HEK293T (cell line): ENCODE results near the gene TBC1D5.

Source experiments
- ARNT ChIP-seq: fragments of 450-650 bp; IDR thresholded peaks from 2 replicates; pipeline ENCODE4 v1.6.1; 2017; ENCODE audit warnings: mild to moderate bottlenecking
- BHLHE40 ChIP-seq: fragments of 450-650 bp; IDR thresholded peaks from 2 replicates; pipeline ENCODE4 v1.6.1; 2016; ENCODE audit warnings: mild to moderate bottlenecking, moderate library complexity, borderline replicate concordance
- CTBP1 ChIP-seq: fragments of 450-650 bp; IDR thresholded peaks from 2 replicates; pipeline ENCODE4 v1.6.1; 2016; ENCODE audit warnings: borderline replicate concordance
- ELF4 ChIP-seq: fragments of 450-650 bp; IDR thresholded peaks from 2 replicates; pipeline ENCODE4 v1.6.1; 2017; ENCODE audit warnings: antibody characterized with exemption
- FOXA1 ChIP-seq: fragments of 450-650 bp; IDR thresholded peaks from 2 replicates; pipeline ENCODE4 v1.6.1; 2016; ENCODE audit warnings: mild to moderate bottlenecking
- FOXK2 ChIP-seq: fragments of 450-650 bp; IDR thresholded peaks from 2 replicates; pipeline ENCODE4 v1.6.1; 2016; ENCODE audit warnings: mild to moderate bottlenecking
- FOXM1 ChIP-seq: fragments of 450-650 bp; IDR thresholded peaks from 2 replicates; pipeline ENCODE4 v1.6.1; 2017; ENCODE audit warnings: mild to moderate bottlenecking, borderline replicate concordance
- L3MBTL2 ChIP-seq: fragments of 450-650 bp; conservative IDR thresholded peaks from 2 replicates; pipeline ENCODE4 v1.6.1; 2016; ENCODE audit warnings: mild to moderate bottlenecking
- LEF1 ChIP-seq: fragments of 450-650 bp; IDR thresholded peaks from 2 replicates; pipeline ENCODE4 v1.6.1; 2017; ENCODE audit warnings: mild to moderate bottlenecking, borderline replicate concordance
- PKNOX1 ChIP-seq: fragments of 450-650 bp; IDR thresholded peaks from 2 replicates; pipeline ENCODE4 v1.6.1; 2016
- SP1 ChIP-seq: fragments of 450-650 bp; IDR thresholded peaks from 2 replicates; pipeline ENCODE4 v1.6.1; 2017
- SUZ12 ChIP-seq: fragments of 450-650 bp; IDR thresholded peaks from 2 replicates; pipeline ENCODE4 v1.6.1; 2016; ENCODE audit warnings: mild to moderate bottlenecking
- TARDBP ChIP-seq: fragments of 450-650 bp; IDR thresholded peaks from 2 replicates; pipeline ENCODE4 v1.6.1; 2016
- ZNF384 ChIP-seq: fragments of 450-650 bp; IDR thresholded peaks from 2 replicates; pipeline ENCODE4 v1.6.1; 2016

- TF ChIP-seq FOXK2 (no peak), ELF4 (no peak), LEF1 (no peak), TARDBP (no peak), SP1 (no peak), ARNT (no peak), FOXA1 (no peak), SUZ12 (no peak), PKNOX1 (no peak), L3MBTL2 (no peak), BHLHE40 (no peak), ZNF384 (no peak), FOXM1 (no peak), CTBP1 (no peak)
Measured at GRCh38 chr3:17590465-17590864, 152.0 kb downstream of the TBC1D5 start.
